ENCODE results near the gene ARPC4.
A peak's percentile ranks its signal among the peaks of the same experiment; 100 is the strongest.

The ARPC4 gene

DNA sequence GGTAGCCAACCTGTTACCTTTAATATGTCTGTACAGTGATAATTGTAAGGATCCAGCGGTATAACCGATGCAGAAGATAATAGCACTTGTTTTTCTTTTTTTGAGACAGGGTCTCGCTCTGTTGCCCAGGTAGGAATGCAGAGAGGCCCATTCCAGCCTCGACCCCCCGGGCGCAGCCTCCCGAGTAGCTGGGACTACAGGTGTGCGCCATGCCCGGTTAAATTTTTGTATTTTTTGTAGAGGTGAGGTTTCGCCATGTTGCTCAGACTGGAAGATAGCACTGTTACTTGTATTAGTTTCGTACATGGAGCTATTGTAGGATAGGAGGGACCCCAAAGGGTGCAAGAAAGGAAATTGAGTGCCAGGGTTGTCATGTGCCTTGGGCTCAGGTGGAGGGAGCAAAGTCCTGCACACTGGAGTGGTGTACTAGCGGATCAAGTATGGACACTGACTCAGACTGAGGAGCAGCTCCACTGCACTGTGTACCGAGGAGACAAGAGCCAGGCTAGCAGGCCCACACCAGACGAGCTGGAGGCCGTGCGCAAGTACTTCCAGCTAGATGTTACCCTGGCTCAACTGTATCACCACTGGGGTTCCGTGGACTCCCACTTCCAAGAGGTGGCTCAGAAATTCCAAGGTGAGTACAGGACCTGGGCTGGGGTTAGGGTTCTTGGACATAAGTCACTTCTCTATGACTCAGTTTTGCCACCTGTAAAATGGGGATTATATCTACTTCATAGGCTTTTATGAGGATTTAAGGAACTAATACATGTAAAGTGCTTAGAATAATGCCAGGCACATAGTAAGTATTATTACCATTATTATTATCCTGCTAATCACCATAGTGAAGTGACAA is 42.1 kb upstream of the ARPC4 start:
- Histone ChIP-seq H3K36me3 (ENCODE audit: control insufficient read depth in 5 of 5, insufficient read depth in 5 of 5, low read length in 5 of 5) (peaks cover 3 to 62% (median 40%) of the 10 kb centered on the region in 5 donors), H3K27me3 (ENCODE audit: control insufficient read depth in 5 of 5, insufficient read depth in 4 of 5, low read length in 5 of 5) (no peaks in the 10 kb centered on the region)

DNA sequence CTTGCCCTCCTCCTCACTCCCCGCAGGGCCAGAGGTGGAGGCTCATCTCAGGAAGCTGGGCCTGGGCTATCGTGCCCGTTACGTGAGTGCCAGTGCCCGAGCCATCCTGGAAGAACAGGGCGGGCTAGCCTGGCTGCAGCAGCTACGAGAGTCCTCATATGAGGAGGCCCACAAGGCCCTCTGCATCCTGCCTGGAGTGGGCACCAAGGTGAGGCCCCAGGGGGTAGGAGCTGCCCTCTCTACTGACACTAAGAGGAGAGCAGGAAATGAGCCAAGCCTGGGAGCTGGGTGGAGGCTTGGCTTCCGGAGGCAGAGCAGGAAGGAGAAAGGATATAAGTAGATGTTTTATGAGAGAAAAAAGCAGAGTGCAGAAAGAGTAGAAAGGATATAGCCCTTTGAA is 38.2 kb upstream of the ARPC4 start:
- Histone ChIP-seq H3K9me3 (ENCODE audit: control insufficient read depth in 5 of 5, low read length in 5 of 5) (no peaks in the 10 kb centered on the region), H3K36me3 (ENCODE audit: control insufficient read depth in 5 of 5, insufficient read depth in 5 of 5, low read length in 5 of 5) (peaks cover 5 to 73% (median 50%) of the 10 kb centered on the region in 5 donors), H3K27me3 (ENCODE audit: control insufficient read depth in 5 of 5, insufficient read depth in 4 of 5, low read length in 5 of 5) (no peaks in the 10 kb centered on the region), H3K9ac (ENCODE audit: low read length in 5 of 5) (peak overlapping the region in 3 of 5 donors; percentile 21 to 44 (median 28)), H3K27ac (ENCODE audit: low read depth, low read length) (peak overlapping the region; percentile 52), H3K4me3 (ENCODE audit: low read depth in 1 of 5, low read length in 5 of 5) (no peak overlapping the region), H3K4me1 (ENCODE audit: control insufficient read depth in 5 of 5, insufficient read depth in 5 of 5, low read length in 5 of 5) (peaks cover 6 to 33% (median 27%) of the 10 kb centered on the region in 5 donors)

More for the DNA sequence above, 42.1 kb upstream of the ARPC4 start:
- H3K9ac ChIP-seq (ENCODE audit: low read length in 5 of 5): peak overlapping the region; percentile 75 to 81 (median 75)
- peak overlapping the region; percentile 71 to 93 (median 90) for H3K4me3 ChIP-seq (ENCODE audit: low read depth in 1 of 5, low read length in 5 of 5)
- H3K27ac ChIP-seq (ENCODE audit: low read depth, low read length): peak overlapping the region; percentile 75
- H3K4me1 ChIP-seq (ENCODE audit: control insufficient read depth in 5 of 5, insufficient read depth in 5 of 5, low read length in 5 of 5): peaks cover 6 to 40% (median 34%) of the 10 kb centered on the region in 5 donors
- no peaks in the 10 kb centered on the region for H3K9me3 ChIP-seq (ENCODE audit: control insufficient read depth in 5 of 5, low read length in 5 of 5)

DNA sequence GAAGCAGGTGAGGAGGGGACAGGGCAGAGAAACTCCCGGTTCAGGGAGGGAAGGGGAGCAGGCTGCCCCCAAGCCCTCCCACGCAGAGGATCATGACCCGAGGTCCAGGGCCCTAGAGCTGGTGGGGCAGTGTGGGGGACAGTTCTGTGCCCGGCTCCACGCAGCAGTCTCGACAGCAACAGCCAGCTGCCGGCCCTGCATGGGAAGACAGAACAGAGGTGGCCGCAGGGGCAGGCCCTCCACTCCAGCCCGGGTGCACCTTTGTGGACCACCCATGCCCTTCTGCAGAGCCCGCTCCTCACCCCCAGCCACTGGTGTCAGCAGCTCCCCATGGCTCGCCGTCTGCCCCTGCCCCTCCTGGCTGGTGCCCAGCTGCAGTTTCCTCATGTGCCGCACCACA is 35.5 kb upstream of the ARPC4 start:
- H3K27me3 ChIP-seq (ENCODE audit: control insufficient read depth in 5 of 5, insufficient read depth in 4 of 5, low read length in 5 of 5): no peaks in the 10 kb centered on the region
- H3K27ac ChIP-seq (ENCODE audit: low read depth, low read length): no peak overlapping the region
- peaks cover 5 to 88% (median 63%) of the 10 kb centered on the region in 5 donors for H3K36me3 ChIP-seq (ENCODE audit: control insufficient read depth in 5 of 5, insufficient read depth in 5 of 5, low read length in 5 of 5)
- H3K4me1 ChIP-seq (ENCODE audit: control insufficient read depth in 5 of 5, insufficient read depth in 5 of 5, low read length in 5 of 5): peaks cover 0 to 13% (median 10%) of the 10 kb centered on the region in 5 donors
- H3K4me3 ChIP-seq (ENCODE audit: low read depth in 1 of 5, low read length in 5 of 5): no peak overlapping the region
- no peak overlapping the region for H3K9ac ChIP-seq (ENCODE audit: low read length in 5 of 5)
- H3K9me3 ChIP-seq (ENCODE audit: control insufficient read depth in 5 of 5, low read length in 5 of 5): no peaks in the 10 kb centered on the region

DNA sequence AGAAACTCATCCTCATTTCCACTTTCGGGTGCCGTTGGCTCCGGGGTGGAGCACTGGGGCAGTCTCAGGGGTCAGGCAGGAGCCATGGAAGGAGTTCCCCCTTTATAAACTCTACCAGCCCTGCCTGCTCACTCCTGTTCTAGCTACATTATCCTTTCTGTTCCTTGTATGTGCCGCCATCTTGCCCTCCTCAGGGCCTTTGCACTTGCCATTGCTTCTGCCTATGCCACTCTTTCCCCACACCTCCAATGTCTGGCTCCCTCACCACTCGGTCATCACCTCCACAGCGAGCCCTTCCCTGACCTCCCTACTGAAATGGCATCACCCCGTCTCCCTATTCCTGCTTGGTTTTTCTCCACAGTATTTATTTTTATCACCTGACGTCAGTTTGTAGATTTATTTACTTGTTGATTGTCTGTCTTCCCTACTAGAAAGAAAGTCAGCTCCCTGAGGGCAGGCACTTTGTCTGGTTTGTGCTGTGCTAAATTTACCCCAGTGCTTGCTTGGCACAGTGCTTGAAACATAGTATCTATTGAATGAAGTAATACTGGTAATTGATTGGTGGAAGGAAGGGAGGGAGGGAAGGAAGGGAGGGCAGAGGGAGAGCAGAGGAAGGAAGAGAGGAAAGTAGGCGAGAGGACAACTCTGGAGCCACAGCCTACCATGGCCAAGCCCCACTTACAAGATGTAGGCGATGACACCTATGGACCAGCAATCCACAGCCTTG is 31.9 kb upstream of the ARPC4 start:
- no peaks in the 10 kb centered on the region for H3K9me3 ChIP-seq (ENCODE audit: control insufficient read depth in 5 of 5, low read length in 5 of 5)
- H3K4me1 ChIP-seq (ENCODE audit: control insufficient read depth in 5 of 5, insufficient read depth in 5 of 5, low read length in 5 of 5): peaks cover 0 to 2% (median 0%) of the 10 kb centered on the region in 5 donors
- H3K36me3 ChIP-seq (ENCODE audit: control insufficient read depth in 5 of 5, insufficient read depth in 5 of 5, low read length in 5 of 5): peaks cover 7 to 88% (median 80%) of the 10 kb centered on the region in 5 donors
- no peak overlapping the region for H3K9ac ChIP-seq (ENCODE audit: low read length in 5 of 5)
- no peaks in the 10 kb centered on the region for H3K27me3 ChIP-seq (ENCODE audit: control insufficient read depth in 5 of 5, insufficient read depth in 4 of 5, low read length in 5 of 5)
- no peak overlapping the region for H3K4me3 ChIP-seq (ENCODE audit: low read depth in 1 of 5, low read length in 5 of 5)
- H3K27ac ChIP-seq (ENCODE audit: low read depth, low read length): no peak overlapping the region

DNA sequence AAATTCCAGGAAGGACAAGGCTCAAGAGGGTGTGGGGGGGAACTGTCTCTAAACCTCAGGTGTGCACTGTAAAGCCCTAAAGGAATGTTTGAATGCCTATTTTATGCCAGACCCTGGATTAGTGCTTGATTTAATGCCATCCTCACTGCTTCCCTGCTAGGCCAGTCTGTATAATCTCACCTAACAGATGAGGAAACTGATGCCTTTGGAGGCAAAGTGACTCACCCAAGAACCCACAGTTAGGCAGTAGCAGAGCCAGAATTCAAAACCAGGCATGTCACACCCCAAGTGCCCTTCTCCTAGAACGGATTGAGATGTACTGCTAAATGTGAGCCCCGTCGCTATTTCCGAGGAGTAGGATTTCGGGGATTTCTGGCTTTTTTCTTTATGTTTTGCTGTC is 31.0 kb upstream of the ARPC4 start:
- Histone ChIP-seq H3K27ac (ENCODE audit: low read depth, low read length) (no peak overlapping the region), H3K36me3 (ENCODE audit: control insufficient read depth in 5 of 5, insufficient read depth in 5 of 5, low read length in 5 of 5) (peaks cover 7 to 81% (median 75%) of the 10 kb centered on the region in 5 donors), H3K9me3 (ENCODE audit: control insufficient read depth in 5 of 5, low read length in 5 of 5) (no peaks in the 10 kb centered on the region), H3K9ac (ENCODE audit: low read length in 5 of 5) (peak overlapping the region in 1 of 5 donors; percentile 15), H3K4me3 (ENCODE audit: low read depth in 1 of 5, low read length in 5 of 5) (no peak overlapping the region), H3K27me3 (ENCODE audit: control insufficient read depth in 5 of 5, insufficient read depth in 4 of 5, low read length in 5 of 5) (no peaks in the 10 kb centered on the region), H3K4me1 (ENCODE audit: control insufficient read depth in 5 of 5, insufficient read depth in 5 of 5, low read length in 5 of 5) (peaks cover 0 to 6% (median 5%) of the 10 kb centered on the region in 5 donors)

DNA sequence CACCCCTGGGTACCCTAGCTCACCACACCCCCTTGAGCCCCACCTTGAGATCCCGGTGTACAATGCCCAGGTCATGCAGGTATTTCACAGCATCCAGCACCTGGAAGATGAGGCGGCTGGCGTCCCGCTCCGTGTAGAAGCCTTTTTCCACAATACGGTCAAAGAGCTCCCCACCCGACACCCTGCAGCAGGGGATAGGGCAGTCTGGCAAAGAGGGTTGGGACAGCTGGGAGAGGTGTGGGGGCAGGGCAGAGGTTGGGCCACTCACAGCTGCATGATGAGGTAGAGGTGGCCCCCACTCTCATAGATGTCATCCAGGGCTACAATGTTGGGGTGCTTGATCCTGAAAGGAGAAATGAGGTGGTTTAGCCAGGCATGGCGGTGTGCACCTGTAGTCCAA is 30.0 kb upstream of the ARPC4 start:
- H3K9ac ChIP-seq (ENCODE audit: low read length in 5 of 5): no peak overlapping the region
- H3K36me3 ChIP-seq (ENCODE audit: control insufficient read depth in 5 of 5, insufficient read depth in 5 of 5, low read length in 5 of 5): peaks cover 6 to 72% (median 68%) of the 10 kb centered on the region in 5 donors
- no peak overlapping the region for H3K27ac ChIP-seq (ENCODE audit: low read depth, low read length)
- no peaks in the 10 kb centered on the region for H3K27me3 ChIP-seq (ENCODE audit: control insufficient read depth in 5 of 5, insufficient read depth in 4 of 5, low read length in 5 of 5)
- no peak overlapping the region for H3K4me3 ChIP-seq (ENCODE audit: low read depth in 1 of 5, low read length in 5 of 5)
- peaks cover 0 to 16% (median 14%) of the 10 kb centered on the region in 5 donors for H3K4me1 ChIP-seq (ENCODE audit: control insufficient read depth in 5 of 5, insufficient read depth in 5 of 5, low read length in 5 of 5)
- H3K9me3 ChIP-seq (ENCODE audit: control insufficient read depth in 5 of 5, low read length in 5 of 5): no peaks in the 10 kb centered on the region

DNA sequence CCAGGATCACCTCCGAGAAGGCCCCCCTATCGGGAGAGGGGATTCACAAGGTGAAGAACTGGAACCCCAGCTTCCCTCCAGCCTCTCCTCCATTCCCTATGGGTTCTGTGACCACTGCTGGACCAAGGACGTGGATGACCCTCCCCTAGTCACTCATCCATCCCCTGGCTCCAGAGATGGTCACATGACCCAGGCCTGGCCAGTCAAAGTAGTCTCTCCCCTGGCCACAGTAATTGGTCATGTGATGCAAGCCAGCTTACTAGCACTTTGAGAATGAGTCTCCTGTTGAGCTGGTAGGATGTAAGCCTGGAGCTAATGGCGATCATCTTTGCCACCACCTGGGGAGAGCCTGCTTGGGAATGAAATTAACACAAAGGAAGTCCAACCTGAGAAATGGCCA is 27.0 kb upstream of the ARPC4 start:
- peaks cover 2 to 44% (median 41%) of the 10 kb centered on the region in 5 donors for H3K36me3 ChIP-seq (ENCODE audit: control insufficient read depth in 5 of 5, insufficient read depth in 5 of 5, low read length in 5 of 5)

DNA sequence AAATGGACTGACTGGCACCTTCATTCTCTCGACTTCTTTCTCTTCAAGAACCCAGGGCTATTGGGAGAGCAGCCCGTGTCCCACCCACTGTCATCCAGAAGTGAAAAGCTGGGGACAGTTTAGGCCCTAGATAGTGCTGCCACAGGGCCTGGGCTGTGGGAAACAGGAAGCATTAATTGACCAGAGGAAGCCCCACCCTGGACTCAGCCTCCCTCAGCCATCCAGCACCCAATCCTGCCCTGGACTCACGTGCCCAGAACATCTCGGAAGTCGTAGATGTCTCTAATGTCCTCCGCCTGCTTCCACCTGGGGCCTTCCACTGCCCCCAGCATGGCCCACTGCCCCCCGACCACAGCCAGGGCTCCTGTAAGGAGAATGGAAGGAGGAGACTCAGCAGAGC is 25.5 kb upstream of the ARPC4 start:
- H3K27ac ChIP-seq (ENCODE audit: low read depth, low read length): peak overlapping the region; percentile 60
- no peaks in the 10 kb centered on the region for H3K9me3 ChIP-seq (ENCODE audit: control insufficient read depth in 5 of 5, low read length in 5 of 5)
- no peaks in the 10 kb centered on the region for H3K27me3 ChIP-seq (ENCODE audit: control insufficient read depth in 5 of 5, insufficient read depth in 4 of 5, low read length in 5 of 5)
- H3K4me1 ChIP-seq (ENCODE audit: control insufficient read depth in 5 of 5, insufficient read depth in 5 of 5, low read length in 5 of 5): peaks cover 13 to 55% (median 49%) of the 10 kb centered on the region in 5 donors
- H3K4me3 ChIP-seq (ENCODE audit: low read depth in 1 of 5, low read length in 5 of 5): peak overlapping the region in 2 of 5 donors; percentile 4 to 17
- peaks cover 2 to 29% (median 28%) of the 10 kb centered on the region in 5 donors for H3K36me3 ChIP-seq (ENCODE audit: control insufficient read depth in 5 of 5, insufficient read depth in 5 of 5, low read length in 5 of 5)
- H3K9ac ChIP-seq (ENCODE audit: low read length in 5 of 5): peak overlapping the region in 4 of 5 donors; percentile 11 to 90 (median 44)

More for the DNA sequence above, 27.0 kb upstream of the ARPC4 start:
- no peak overlapping the region for H3K9ac ChIP-seq (ENCODE audit: low read length in 5 of 5)
- H3K27me3 ChIP-seq (ENCODE audit: control insufficient read depth in 5 of 5, insufficient read depth in 4 of 5, low read length in 5 of 5): no peaks in the 10 kb centered on the region
- H3K27ac ChIP-seq (ENCODE audit: low read depth, low read length): no peak overlapping the region
- H3K4me3 ChIP-seq (ENCODE audit: low read depth in 1 of 5, low read length in 5 of 5): no peak overlapping the region
- no peaks in the 10 kb centered on the region for H3K9me3 ChIP-seq (ENCODE audit: control insufficient read depth in 5 of 5, low read length in 5 of 5)
- H3K4me1 ChIP-seq (ENCODE audit: control insufficient read depth in 5 of 5, insufficient read depth in 5 of 5, low read length in 5 of 5): peaks cover 10 to 46% (median 42%) of the 10 kb centered on the region in 5 donors

DNA sequence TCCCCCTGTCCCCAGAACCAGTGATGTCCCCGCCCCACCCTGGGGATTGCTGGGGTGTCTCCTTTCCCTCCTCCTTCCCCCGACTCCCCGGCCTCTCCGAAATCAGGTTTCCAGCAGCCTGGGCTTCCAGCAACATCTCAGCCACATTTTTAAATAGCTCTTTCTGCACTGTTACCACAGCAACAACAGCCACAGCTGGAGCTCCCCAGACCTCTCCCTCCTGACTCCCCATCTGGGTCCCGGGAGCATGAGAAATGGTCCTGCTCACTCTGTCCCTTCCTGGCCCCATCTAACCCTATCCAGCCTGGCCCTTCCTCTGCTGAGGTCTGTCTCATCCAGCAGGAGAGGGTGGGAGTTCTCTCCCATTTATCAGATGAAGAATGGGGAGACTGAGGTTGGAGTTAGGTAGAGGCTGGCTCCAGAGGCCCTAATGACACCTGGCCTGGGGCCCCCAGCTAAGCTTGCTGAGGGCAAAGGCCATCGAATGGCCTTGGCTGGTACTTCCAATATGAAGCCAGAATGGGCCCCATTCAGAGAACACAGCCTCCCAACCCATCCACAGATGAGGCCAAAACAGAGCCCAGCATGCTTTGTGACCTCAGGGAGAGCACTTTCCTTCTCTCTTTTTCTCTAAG is 24.6 kb upstream of the ARPC4 start:
- Histone ChIP-seq H3K4me1 (ENCODE audit: control insufficient read depth in 5 of 5, insufficient read depth in 5 of 5, low read length in 5 of 5) (peaks cover 13 to 55% (median 49%) of the 10 kb centered on the region in 5 donors), H3K27me3 (ENCODE audit: control insufficient read depth in 5 of 5, insufficient read depth in 4 of 5, low read length in 5 of 5) (no peaks in the 10 kb centered on the region), H3K36me3 (ENCODE audit: control insufficient read depth in 5 of 5, insufficient read depth in 5 of 5, low read length in 5 of 5) (peaks cover 2 to 21% (median 20%) of the 10 kb centered on the region in 5 donors), H3K9me3 (ENCODE audit: control insufficient read depth in 5 of 5, low read length in 5 of 5) (no peaks in the 10 kb centered on the region), H3K4me3 (ENCODE audit: low read depth in 1 of 5, low read length in 5 of 5) (peak overlapping the region; percentile 69 to 84 (median 81)), H3K9ac (ENCODE audit: low read length in 5 of 5) (peak overlapping the region; percentile 42 to 90 (median 77)), H3K27ac (ENCODE audit: low read depth, low read length) (peak overlapping the region; percentile 97)

All from subcutaneous abdominal adipose tissue (tissue), 5 donors.